ENCODE data around the gene LHX2. TPM values are rescaled to one million over a fixed set of nuclear protein-coding genes. Genes with fewer than 3 reads are reported as not detected.

Gene LHX2
- total and polyA plus RNA-seq, 9 of the 15 experiments (the other 6 are each of a cell fraction or from before 2014, with no cell fraction given): 0.07 TPM; not detected in 8

- TF ChIP-seq ZNF76 (CRISPR knock-in tag; IDR thresholded peaks at IDR 0.05; ENCODE audit: borderline replicate concordance) (no peak), SAFB (IDR thresholded peaks at IDR 0.05; ENCODE audit: borderline replicate concordance, low read depth, low read length) (no peak), CTCFL (IDR thresholded peaks at IDR 0.05; ENCODE audit: borderline replicate concordance, insufficient read depth, low read depth, low read length, poor library complexity, severe bottlenecking) (peak; percentile 95), SMAD4 (CRISPR knock-in tag; conservative IDR thresholded peaks at IDR 0.05) (peak; percentile 36; the same call in 1 of the 2 replicates), ZZZ3 (IDR thresholded peaks at IDR 0.05) (no peak), SPI1 (IDR thresholded peaks at IDR 0.05; ENCODE audit: borderline replicate concordance, low read depth, low read length) (peak; percentile 84), YY1 (IDR thresholded peaks at IDR 0.05; ENCODE audit: borderline replicate concordance in 1 of 3, control insufficient read depth in 1 of 3, extremely low read depth in 1 of 3, insufficient read depth in 3 of 3, insufficient read length in 1 of 3, insufficient replicate concordance in 2 of 3, low read depth in 1 of 3, low read length in 2 of 3) (peak in 2 of 3 experiments; percentile 11 to 31), RAD21 (CRISPR knock-in tag; conservative IDR thresholded peaks at IDR 0.05 in 1 of 2, IDR thresholded peaks at IDR 0.05 in 1 of 2) (peak; percentile 73 to 86), ZNF717 (CRISPR knock-in tag; IDR thresholded peaks at IDR 0.05) (no peak), PRMT5 (CRISPR knock-in tag; IDR thresholded peaks at IDR 0.05) (no peak), MAZ (CRISPR knock-in tag; conservative IDR thresholded peaks at IDR 0.05 in 1 of 2, IDR thresholded peaks at IDR 0.05 in 1 of 2) (peak in 1 of 2 experiments; percentile 17; a peak in 1 of 4 replicates), RB1 (IDR thresholded peaks at IDR 0.05; ENCODE audit: low read depth) (peak; percentile 76), MAX (CRISPR knock-in tag; IDR thresholded peaks at IDR 0.05) (0 out of 2 replicates have a peak, but pooled peaks have one; percentile 15), SMC3 (conservative IDR thresholded peaks at IDR 0.05; ENCODE audit: insufficient read depth, low read depth, low read length) (peak; percentile 66)
Measured at GRCh38 chr9:124040935-124041816, 29.6 kb downstream of the LHX2 start (continued).
